ENCODE data around the gene SERPINA12.
A peak's percentile ranks its signal among the peaks of the same experiment; 100 is the strongest.
"Not testable (repeated sequence)": the region's sequence is repeated elsewhere in the genome, so short reads cannot be mapped to it uniquely, and the experiment has no call there.

Gene SERPINA12

DNA sequence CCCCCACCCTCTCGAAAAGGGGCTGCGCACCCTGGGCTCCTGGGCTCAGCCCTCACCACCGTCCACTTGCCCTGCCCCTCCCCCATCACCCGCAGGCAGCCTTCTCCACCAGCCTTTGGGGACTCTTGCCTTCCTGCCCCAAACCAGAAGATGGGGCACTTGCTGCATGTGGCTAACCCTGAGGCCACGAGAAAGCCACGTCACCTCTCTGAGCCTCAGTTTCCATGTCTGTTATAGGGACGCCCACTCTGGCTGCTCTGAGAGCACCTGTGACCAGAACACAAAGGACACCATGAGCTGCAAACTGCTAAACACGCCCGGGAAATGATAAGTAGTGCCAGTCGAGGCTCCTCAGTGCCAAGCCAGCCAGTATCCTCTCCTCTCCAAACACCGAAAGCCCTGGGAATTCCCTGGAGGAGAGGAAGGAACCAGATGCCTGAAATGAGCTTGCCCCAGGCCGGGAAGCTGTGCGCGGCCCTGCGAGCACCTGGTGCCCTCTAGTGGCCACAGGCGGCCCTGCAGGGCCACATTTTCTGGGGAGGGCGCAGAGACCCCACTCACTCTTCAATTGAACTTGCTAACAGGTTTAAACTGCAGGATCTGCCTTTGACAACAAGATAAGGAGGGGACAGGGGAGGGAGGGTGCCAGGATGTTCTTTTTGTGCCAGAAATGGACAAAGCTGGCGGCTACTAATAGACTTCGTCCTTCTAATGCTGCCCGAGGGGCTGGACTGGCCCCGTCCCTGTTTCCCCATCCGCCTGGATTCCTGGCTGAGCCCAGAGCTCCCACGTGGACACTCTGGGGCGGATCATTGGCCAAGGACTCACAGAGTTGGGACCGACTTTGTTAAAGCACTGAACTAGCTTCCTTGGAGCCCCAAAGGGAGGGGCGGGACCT lies 23.1 kb downstream of the SERPINA12 start:
- DNase-seq: peak; percentile 53

- DNase-seq: no peak
Measured at GRCh38 chr14:94484481-94484880, 24.8 kb downstream of the SERPINA12 start.

DNA sequence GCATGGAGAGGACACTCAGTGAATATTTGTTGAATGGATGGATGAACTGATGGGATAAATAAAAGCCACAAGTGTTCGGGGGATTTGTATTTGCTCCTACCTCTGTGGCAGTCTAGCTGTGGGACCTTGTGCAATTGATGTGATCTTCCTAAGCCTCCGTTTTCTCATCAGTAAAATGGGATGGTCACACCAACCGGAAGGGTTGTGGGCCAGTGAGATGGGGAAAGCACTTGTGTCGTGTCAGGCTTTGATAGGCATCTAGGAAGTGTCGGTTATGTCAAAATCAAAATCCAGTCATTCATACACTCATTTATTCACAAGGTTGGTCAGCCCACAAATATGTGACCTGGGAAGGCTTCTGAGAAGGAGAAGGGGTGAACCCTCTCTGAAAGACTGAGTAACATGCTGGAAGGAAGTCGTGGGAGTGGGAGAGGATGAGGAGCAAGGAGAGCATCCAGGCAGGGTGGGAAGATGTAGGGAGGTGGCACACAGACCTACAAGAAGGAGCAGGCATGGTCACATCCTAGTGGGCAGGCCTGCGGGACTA lies 25.5 kb downstream of the SERPINA12 start:
- no peak for DNase-seq

DNA sequence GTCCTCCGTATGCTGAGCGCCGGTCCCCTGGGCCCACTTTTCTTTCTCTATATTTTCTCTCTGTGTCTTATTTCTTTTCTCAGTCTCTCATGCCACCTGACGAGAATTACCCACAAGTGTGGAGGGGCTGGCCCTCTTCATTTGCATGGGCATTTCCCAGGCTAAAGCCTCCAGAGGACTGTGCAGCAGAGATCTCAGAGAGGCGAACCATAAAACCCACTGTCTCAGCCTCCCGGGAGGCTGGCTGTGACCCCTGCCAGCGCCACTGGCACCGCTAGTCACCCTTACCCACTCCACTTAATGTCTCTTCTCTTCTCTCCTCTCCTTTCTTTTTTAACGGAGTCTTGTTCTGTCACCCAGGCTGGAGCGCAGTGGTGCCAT lies 26.2 kb downstream of the SERPINA12 start:
- no peak for DNase-seq

- DNase-seq: not testable (repeated sequence)
Measured at GRCh38 chr14:94482132-94483070, 26.9 kb downstream of the SERPINA12 start.

DNA sequence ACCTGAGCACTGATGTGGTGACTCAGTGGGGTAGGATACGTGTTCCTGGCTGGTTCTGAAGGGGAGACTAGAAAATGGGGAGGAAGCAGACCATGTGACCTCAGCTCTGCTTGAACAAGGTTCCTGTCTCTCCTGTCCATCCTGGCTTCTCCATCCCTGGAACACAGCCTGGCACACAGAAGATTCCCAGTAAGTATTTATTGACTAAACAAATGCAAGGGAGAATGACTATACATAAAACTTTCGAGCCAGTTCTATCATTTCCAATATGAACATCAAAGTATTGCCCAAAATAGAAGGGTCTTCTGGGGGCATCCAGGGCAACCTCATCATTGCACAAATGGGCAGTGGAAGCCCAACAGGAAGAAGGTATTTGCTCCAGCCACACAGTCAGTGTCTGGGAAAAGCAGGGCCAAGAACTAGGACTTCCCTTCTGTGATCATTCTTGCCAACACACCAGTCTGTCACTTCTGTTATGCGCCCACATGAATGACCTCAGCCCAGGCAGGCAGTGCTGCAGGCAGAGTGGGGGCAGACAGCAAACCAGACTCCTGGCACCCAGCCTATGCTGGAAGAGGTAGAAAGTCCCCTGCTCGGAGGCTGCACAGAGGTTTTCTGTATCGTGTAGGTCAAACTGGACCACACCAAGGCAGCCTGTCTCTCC lies 27.7 kb downstream of the SERPINA12 start:
- DNase-seq: no peak

DNA sequence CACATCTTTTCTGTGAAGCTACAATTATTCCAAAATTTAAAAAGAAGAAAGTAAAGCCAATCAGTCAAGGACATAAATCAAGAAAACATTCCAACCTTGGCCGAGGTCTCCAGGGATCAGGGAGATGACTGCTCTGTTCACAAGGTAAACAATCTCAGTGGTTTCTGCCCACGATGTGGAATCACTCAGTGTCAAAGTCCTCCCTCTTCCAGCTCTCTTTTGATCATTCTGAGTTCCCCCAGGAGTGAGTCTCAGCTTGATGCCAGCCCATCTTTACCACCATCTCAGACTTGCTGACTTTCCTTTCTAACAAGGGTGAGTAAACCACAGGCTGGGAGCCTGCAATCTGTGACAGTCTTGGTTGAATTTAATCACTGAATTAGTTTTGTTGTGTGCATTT lies 28.5 kb downstream of the SERPINA12 start:
- no peak for DNase-seq

DNA sequence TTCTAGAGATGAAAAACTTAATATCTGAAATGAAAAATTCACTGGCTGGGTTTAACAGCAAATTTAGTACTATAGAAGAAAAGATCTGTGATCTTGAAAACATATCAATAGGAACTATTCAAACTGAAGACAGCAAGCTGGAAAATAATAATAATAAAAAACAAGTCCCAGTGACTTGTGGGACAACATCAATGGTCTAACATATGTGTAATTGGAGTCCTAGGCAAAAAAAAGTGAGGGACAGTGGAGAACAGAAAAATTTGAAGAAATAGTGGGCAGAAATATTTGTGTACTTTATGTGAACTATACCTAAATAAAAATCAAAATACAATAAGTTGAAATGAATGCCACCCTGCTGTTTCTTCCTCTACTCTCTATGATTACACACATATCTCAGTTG lies 30.8 kb downstream of the SERPINA12 start:
- no peak for DNase-seq

- no peak for DNase-seq
Measured at GRCh38 chr14:94476023-94476422, 33.2 kb downstream of the SERPINA12 start, which contains the start of gene SERPINA9. SERPINA9 (minus strand) TSS chr14:94476197; CDS start chr14:94469840, 6,357 bp downstream.

DNA sequence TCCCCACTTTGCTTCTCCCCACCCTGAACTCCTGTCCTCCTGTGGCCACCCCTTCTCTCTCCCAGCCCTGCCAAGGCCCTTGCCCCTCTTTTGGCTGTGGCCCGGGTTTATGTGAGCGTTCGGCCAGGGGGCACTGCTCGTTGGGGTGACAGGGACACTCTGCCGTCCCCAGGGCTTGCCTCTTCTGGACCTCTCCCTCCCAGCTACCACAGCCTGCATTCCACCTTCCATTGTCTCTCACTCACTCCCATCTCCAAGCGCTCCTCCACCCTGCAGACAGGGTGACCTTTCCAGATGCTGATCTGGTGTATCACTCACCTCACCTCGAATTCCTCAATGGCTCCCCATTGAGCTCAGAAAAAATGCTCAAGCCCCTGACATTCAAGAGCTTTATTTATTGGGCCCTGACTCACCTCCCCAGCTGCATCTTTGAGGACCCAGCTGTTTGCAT lies 34.7 kb downstream of the SERPINA12 start:
- DNase-seq: no peak

GRCh38 chr14:94473666-94474410 lies 35.4 kb downstream of the SERPINA12 start:
- DNase-seq: no peak

DNA sequence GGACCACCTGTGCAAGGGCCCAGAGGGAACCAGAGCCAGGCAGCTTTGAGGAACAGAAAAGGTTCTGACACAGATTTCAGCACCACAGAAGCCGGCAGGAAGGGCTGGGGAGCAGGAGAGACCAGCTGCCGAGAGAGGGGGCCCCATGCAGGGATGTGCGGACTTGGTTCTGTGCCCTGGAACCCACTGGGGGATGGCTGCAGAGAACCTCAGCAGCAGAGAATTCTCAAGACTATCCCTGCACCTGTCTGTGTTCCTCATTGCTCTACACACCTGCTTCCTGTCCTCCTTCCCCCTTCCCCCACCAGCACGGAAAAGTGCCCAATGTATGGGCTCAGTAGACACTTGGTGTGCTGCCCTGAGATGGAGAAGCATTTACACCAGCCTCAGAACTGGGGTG lies 36.4 kb downstream of the SERPINA12 start:
- no peak for DNase-seq

GRCh38 chr14:94471045-94471444 lies 38.2 kb downstream of the SERPINA12 start:
- no peak for DNase-seq

- DNase-seq: no peak
Measured at GRCh38 chr14:94470311-94470710, 39.0 kb downstream of the SERPINA12 start.

GRCh38 chr14:94469261-94469660 lies 40.0 kb downstream of the SERPINA12 start:
- no peak for DNase-seq

- no peak for DNase-seq
Measured at GRCh38 chr14:94467728-94468520, 41.3 kb downstream of the SERPINA12 start.

DNA sequence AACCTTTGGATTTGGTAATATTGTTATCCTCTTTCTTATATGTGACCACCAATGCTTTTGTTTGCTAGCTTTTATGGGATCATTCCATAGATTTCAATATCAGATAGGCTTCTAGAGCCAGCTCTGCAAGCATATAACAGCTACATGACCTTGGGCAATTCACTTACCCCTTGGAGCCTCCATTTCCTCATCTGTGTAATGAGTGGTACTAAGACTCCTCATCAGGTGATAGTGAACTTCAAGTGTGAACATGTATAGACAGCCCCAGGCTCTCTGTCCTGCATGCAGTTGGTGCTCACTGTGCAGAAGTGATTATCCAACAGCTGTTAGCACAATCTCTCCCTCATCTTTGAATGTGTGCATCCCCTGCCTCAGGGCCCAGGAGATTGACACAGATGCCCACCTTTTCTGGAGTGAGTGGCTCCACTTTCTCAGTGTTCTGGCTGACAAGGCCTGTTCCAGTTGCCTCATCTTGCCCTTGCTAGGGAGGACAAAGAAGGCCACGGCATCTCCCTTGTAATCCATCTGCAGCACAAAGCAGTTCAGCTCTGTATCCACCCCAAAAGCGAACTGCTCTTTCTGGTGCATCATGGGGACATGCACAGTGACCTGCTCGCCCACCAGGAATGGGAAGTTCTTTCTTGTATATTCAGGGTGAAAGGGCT lies 42.4 kb downstream of the SERPINA12 start:
- no peak for DNase-seq

GRCh38 chr14:94465042-94465441 lies 44.2 kb downstream of the SERPINA12 start:
- no peak for DNase-seq

- no peak for DNase-seq
Measured at GRCh38 chr14:94464290-94464689, 45.0 kb downstream of the SERPINA12 start.
